HepG2 (cell line): ENCODE data around the gene SDE2. TPM values are rescaled to one million over a fixed set of nuclear protein-coding genes. Genes with fewer than 3 reads are reported as not detected.

Source experiments
- ATAC-seq: fragments of 200-7000 bp; cut with Tn5 transposase; 3 replicates; pipeline ENCODE4 v1.9.1; 2020; ENCODE audit warnings: mild to moderate bottlenecking, moderate library complexity
- BruUV-seq: library from RNA; stranded (reverse); fragments of 400-500 nt; replicated peaks from 2 replicates; lab custom pipeline; 2021; lab: Mats Ljungman, UMichigan
- CTCF ChIA-PET: fragments of 300-600 bp; formaldehyde crosslinking; extraction: SDS; loops from one replicate; lab custom pipeline; 2021; ENCODE audit warnings: low total read pairs, inconsistent platforms, low intra/inter-chr PET ratio; lab: Yijun Ruan, JAX
- POLR2A ChIA-PET: fragments of 350-600 bp; sonication (Branson Sonifier 250); formaldehyde crosslinking; loops from one replicate; lab custom pipeline; 2020; ENCODE audit warnings: antibody characterized with exemption, inconsistent platforms; lab: Yijun Ruan, JAX
- DNase-seq: peaks from one replicate; pipeline ENCODE4 v3.0.0-alpha.2; 2015; ENCODE audit warnings: low spot score
- FAIRE-seq: peaks from 3 replicates; lab custom pipeline; 2011; peaks lifted over from hg19 to GRCh38; lab: Jason Lieb, UNC
- H2AFZ ChIP-seq: one replicate; pipeline ENCODE4 v1.6.1; 2011; ENCODE audit warnings: low read length, inconsistent platforms
- H3K27ac ChIP-seq: fragments of 300-600 bp; 3 replicates; pipeline ENCODE4 v1.8.0; 2011; ENCODE audit warnings: mixed run types, mild to moderate bottlenecking, mixed read lengths, low read length, inconsistent platforms; ENCODE audit not compliant: insufficient read depth; ENCODE audit errors: extremely low read length
- H3K27me3 ChIP-seq, 2 experiments: fragments of 200-600 bp in 1 of 2; 2 replicates in 1 of 2; 3 replicates in 1 of 2; pipeline versions ENCODE4 v1.6.0 to v1.8.0; 2011; ENCODE audit warnings: low read length in 2 of 2, mild to moderate bottlenecking in 2 of 2, moderate library complexity in 2 of 2, inconsistent platforms in 1 of 2; ENCODE audit not compliant: insufficient read depth in 2 of 2, control insufficient read depth in 1 of 2
- H3K36me3 ChIP-seq, 2 experiments: fragments of 200-600 bp in 1 of 2; replicated peaks in 1 of 2; 2 replicates in 1 of 2; 3 replicates in 1 of 2; pipeline versions ENCODE4 v1.5.1 to v1.8.0; 2011; ENCODE audit warnings: low read length in 2 of 2, inconsistent platforms in 1 of 2; ENCODE audit not compliant: insufficient read depth in 2 of 2, control insufficient read depth in 1 of 2
- H3K4me1 ChIP-seq: 2 replicates; pipeline ENCODE4 v1.5.1; 2012; ENCODE audit warnings: low read length, inconsistent platforms; ENCODE audit not compliant: insufficient read depth
- H3K4me2 ChIP-seq: 2 replicates; pipeline ENCODE4 v1.6.0; 2011; ENCODE audit warnings: low read depth, low read length, inconsistent platforms
- H3K4me3 ChIP-seq, 3 experiments: fragments of 200-600 bp in 1 of 3; sonication (generic), shearing (Covaris generic) in 1 of 3; replicated peaks in 1 of 3; 2 replicates each; pipeline ENCODE4 v1.5.1; 2011 to 2016; ENCODE audit warnings: low read length in 3 of 3, inconsistent platforms in 2 of 3, low read depth in 2 of 3, mild to moderate bottlenecking in 2 of 3, control low read depth in 1 of 3, mixed read lengths in 1 of 3; ENCODE audit not compliant: insufficient read depth in 1 of 3
- H3K79me2 ChIP-seq: one replicate; pipeline ENCODE4 v1.6.1; 2011; ENCODE audit warnings: low read length, inconsistent platforms; ENCODE audit not compliant: insufficient read depth
- H3K9ac ChIP-seq: 2 replicates; pipeline ENCODE4 v1.6.0; 2011; ENCODE audit warnings: mild to moderate bottlenecking, low read depth, low read length, inconsistent platforms; ENCODE audit not compliant: insufficient read depth
- H3K9me3 ChIP-seq: 2 replicates; pipeline ENCODE4 v1.5.1; 2012; ENCODE audit warnings: mild to moderate bottlenecking, low read length
- H4K20me1 ChIP-seq: 2 replicates; pipeline ENCODE4 v1.6.0; 2011; ENCODE audit warnings: inconsistent platforms, mild to moderate bottlenecking, low read length, moderate library complexity; ENCODE audit not compliant: insufficient read depth
- SKI ChIP-seq: fragments of 450-650 bp; IDR thresholded peaks from one replicate; pipeline ENCODE4 v1.6.1; 2018; ENCODE audit warnings: mild to moderate bottlenecking; ENCODE audit not compliant: partially characterized antibody
- ZNF687 ChIP-seq: sonication (generic); formaldehyde crosslinking; IDR thresholded peaks from 2 replicates; pipeline ENCODE4 v1.5.1; 2020; ENCODE audit warnings: mild to moderate bottlenecking, missing genetic modification reagents, moderate library complexity
- WGBS: methylation state at CpG from one replicate; pipeline ENCODE4 v1.1.6; 2017; ENCODE audit warnings: low lambda C conversion rate; 5-methylcytosine and 5-hydroxymethylcytosine counted together
- in situ Hi-C: cut with HindIII; loops from 2 replicates; pipeline ENCODE4 v1.10.0; 2017; ENCODE audit warnings: low pct_unique_long_range_greater_than_20kb; ENCODE audit not compliant: extremely low pct_ligation_motif_present
- intact Hi-C: fragments of 100-400 bp; cut with micrococcal nuclease; formaldehyde crosslinking; loops from one replicate; pipeline ENCODE4 v1.10.0; 2022; ENCODE audit not compliant: unreplicated experiment
- polyA plus RNA-seq, 8 experiments: library from polyadenylated mRNA; depleted of rRNA in 3 of 8; stranded (reverse) in 7 of 8; unstranded in 1 of 8; fragments of >200 nt; fragmentation: Illumina TruSeq in 4 of 8; extraction: Trizol in 4 of 8; gene quantifications; 2 replicates each; pipeline versions ENCODE4 v1.2.1 to v1.2.3, GENCODE V29; 2011 to 2016; ENCODE audit warnings: low read depth in 4 of 8, missing spikeins in 1 of 8, mixed read lengths in 1 of 8; ENCODE audit not compliant: insufficient read depth in 1 of 8
- total RNA-seq, 5 experiments: library from RNA; depleted of rRNA; stranded (reverse); fragments of >200 nt; fragmentation: Illumina TruSeq; extraction: Trizol; gene quantifications; 2 replicates each; pipeline ENCODE4 v1.2.3, GENCODE V29; 2016; ENCODE audit warnings: low read depth in 1 of 5

The SDE2 gene
- total and polyA plus RNA-seq, 2 of the 13 experiments (the other 11 are each of a cell fraction or from before 2014, with no cell fraction given) = 10.8 to 19.6 TPM

DNA sequence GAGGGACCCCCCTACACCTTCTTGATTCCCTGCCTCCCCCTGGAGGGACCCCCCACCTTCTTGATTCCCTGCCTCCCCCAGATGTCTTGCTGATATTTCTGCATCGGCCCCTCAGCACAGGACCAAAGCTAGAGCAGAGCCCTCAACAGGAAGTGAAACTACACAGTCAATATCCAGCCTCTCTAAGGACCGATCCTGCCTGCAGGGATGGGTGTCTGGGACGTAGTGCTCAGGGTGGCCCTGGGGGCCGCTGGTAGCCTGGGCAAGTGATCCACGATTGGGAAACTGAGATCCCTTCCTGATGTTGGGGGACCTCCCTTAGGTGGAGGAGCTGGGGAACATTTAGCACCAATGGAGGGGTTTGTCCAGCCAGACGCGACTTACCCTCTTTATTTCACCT lies 54.2 kb downstream of the SDE2 start (continued):
- TF ChIP-seq ZNF687 (CRISPR knock-in tag) = 0 out of 2 replicates have a peak, but pooled peaks have one; percentile 5

DNA sequence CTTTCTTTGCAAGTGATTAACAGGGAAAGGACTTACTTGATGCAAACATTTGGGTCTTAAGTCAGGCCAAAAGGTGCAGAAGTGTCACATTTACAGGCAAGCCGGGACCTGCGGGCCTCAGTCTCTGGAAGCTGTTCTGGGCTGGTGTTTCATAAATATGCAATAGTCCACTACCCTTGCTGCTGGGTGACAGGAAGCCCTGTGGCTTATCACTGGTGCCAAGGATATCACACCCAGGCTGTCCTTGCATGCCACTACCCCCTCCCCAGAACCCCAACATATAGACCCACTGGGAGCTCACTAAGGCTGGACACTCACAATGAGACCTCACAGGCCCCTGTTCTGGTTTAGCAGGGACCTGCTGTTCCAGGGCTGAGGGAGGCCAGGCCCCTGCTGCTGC lies 54.8 kb downstream of the SDE2 start:
- H4K20me1 ChIP-seq = no peaks in the 10 kb centered on the region
- POLR2A ChIA-PET = interaction anchor here (2.0 kb wide), 1 partner anchor 20 kb away, joined by 6 read pairs; the partner anchor contains the start of gene PYCR2
- no peak overlapping the region; a peak in 1 of 6 replicates for H3K4me3 ChIP-seq
- no peaks in the 10 kb centered on the region for H3K36me3 ChIP-seq
- DNase-seq (no peak), FAIRE-seq (no peak), ATAC-seq (no peak)
- peaks cover 7 to 34% of the 10 kb centered on the region in 2 experiments; a peak in 4 of 5 replicates for H3K27me3 ChIP-seq
- no TSS peak for BruUV-seq
- intact Hi-C loops (no loop called here), in situ Hi-C loops (no loop called here)
- no peak overlapping the region for H2AFZ ChIP-seq
- TF ChIP-seq SKI = no peak
- 38% methylated on average over 2 of the region's 2 CpGs for WGBS
- CTCF ChIA-PET = no interaction called here
- no peaks in the 10 kb centered on the region for H3K79me2 ChIP-seq
- no peaks in the 10 kb centered on the region for H3K9me3 ChIP-seq
- H3K9ac ChIP-seq = no peak overlapping the region
- no peak overlapping the region for H3K27ac ChIP-seq
- H3K4me1 ChIP-seq = peaks cover 42% of the 10 kb centered on the region
- H3K4me2 ChIP-seq = no peak overlapping the region
